Natural killer cell (primary cell): ENCODE data around the gene CDC42BPA. TPM values are rescaled to one million over a fixed set of nuclear protein-coding genes. Genes with fewer than 3 reads are reported as not detected.

Experiments
- ATAC-seq, 3 donors: fragments of 150-1000 bp in 2 of 3; fragments of 200-7000 bp in 1 of 3; cut with Tn5 transposase; 1 replicate in 1 of 3; 2 replicates in 2 of 3; pipeline ENCODE4 v1.10.0; 2021; ENCODE audit warnings: mild to moderate bottlenecking in 2 of 3, moderate library complexity in 2 of 3
- DNase-seq, 2 donors: peaks; one replicate each; pipeline versions ENCODE4 v3.0.0 to v3.0.0-alpha.2; 2013 to 2021; ENCODE audit warnings: mixed read lengths in 1 of 2
- H3K27ac ChIP-seq: one replicate; pipeline ENCODE4 v1.5.1; 2013; ENCODE audit warnings: mild to moderate bottlenecking, low read length
- H3K27me3 ChIP-seq: one replicate; pipeline ENCODE4 v1.6.1; 2013; ENCODE audit warnings: low read length; ENCODE audit not compliant: control insufficient read depth, insufficient read depth
- H3K36me3 ChIP-seq: one replicate; pipeline ENCODE4 v1.6.1; 2013; ENCODE audit warnings: low read length; ENCODE audit not compliant: control insufficient read depth, insufficient read depth
- H3K4me1 ChIP-seq: one replicate; pipeline ENCODE4 v1.6.1; 2013; ENCODE audit warnings: low read length; ENCODE audit not compliant: control insufficient read depth, insufficient read depth
- H3K4me3 ChIP-seq: one replicate; pipeline ENCODE4 v1.5.1; 2013; ENCODE audit warnings: low read length
- H3K9me3 ChIP-seq: one replicate; pipeline ENCODE4 v1.6.1; 2013; ENCODE audit warnings: low read length; ENCODE audit not compliant: control insufficient read depth, insufficient read depth
- H3K27ac Mint-ChIP-seq, 2 donors: one replicate each; pipeline ENCODE4 v1.8.0; 2022; ENCODE audit warnings: mild to moderate bottlenecking in 2 of 2, mixed read lengths in 2 of 2, moderate library complexity in 1 of 2
- H3K27me3 Mint-ChIP-seq, 2 donors: one replicate each; pipeline ENCODE4 v1.8.0; 2022; ENCODE audit warnings: low read depth in 2 of 2, mixed read lengths in 2 of 2
- H3K36me3 Mint-ChIP-seq: one replicate; pipeline ENCODE4 v1.8.0; 2022; ENCODE audit warnings: mixed read lengths
- H3K4me1 Mint-ChIP-seq, 2 donors: one replicate each; pipeline ENCODE4 v1.8.0; 2022; ENCODE audit warnings: mixed read lengths in 2 of 2
- H3K4me3 Mint-ChIP-seq: one replicate; pipeline ENCODE4 v1.8.0; 2022; ENCODE audit warnings: mild to moderate bottlenecking, moderate library complexity, mixed read lengths
- H3K9me3 Mint-ChIP-seq, 2 donors: one replicate each; pipeline ENCODE4 v1.8.0; 2022; ENCODE audit warnings: mixed read lengths in 2 of 2
- CTCF ChIP-seq: fragments of 200-600 bp; IDR thresholded peaks from one replicate; pipeline ENCODE4 v1.8.0; 2022; ENCODE audit warnings: antibody characterized with exemption
- WGBS: methylation state at CpG from one replicate; pipeline ENCODE4 v1.1.7; 2013; ENCODE audit warnings: missing lambda C conversion rate; ENCODE audit not compliant: insufficient coverage; 5-methylcytosine and 5-hydroxymethylcytosine counted together
- intact Hi-C: fragments of 100-400 bp; cut with micrococcal nuclease; formaldehyde crosslinking; loops from one replicate; pipeline ENCODE4 v1.14.2; 2022
- total RNA-seq, 4 donors: library from RNA; stranded (reverse); fragments of 120-200 nt in 1 of 4; gene quantifications; one replicate each; pipeline versions ENCODE4 v1.2.3 to v1.2.4, GENCODE V29; 2013 to 2022

Gene CDC42BPA
- total RNA-seq, 3 donors from 2014 or later (not counting 1 experiment from before 2014, with no cell fraction given) = 0.14 to 2.4 (median 0.77) TPM

- no peak for DNase-seq
Observed at GRCh38 chr1:227257964-227258363, 60.3 kb downstream of the CDC42BPA start.

GRCh38 chr1:227255086-227255732 lies 63.1 kb downstream of the CDC42BPA start:
- H3K27ac Mint-ChIP-seq = no peak overlapping the region
- peaks cover 0 to 2% of the 10 kb centered on the region in 2 donors for H3K27me3 Mint-ChIP-seq
- Histone ChIP-seq H3K4me1 (no peaks in the 10 kb centered on the region), H3K36me3 (no peaks in the 10 kb centered on the region), H3K27ac (no peak overlapping the region), H3K9me3 (no peaks in the 10 kb centered on the region), H3K4me3 (no peak overlapping the region), H3K27me3 (peaks cover 2% of the 10 kb centered on the region)
- intact Hi-C loops = no loop called here
- no peak for DNase-seq
- WGBS = 91% methylated on average over 4 of the region's 5 CpGs
- H3K4me1 Mint-ChIP-seq = no peaks in the 10 kb centered on the region
- no peak for TF ChIP-seq CTCF
- no peaks in the 10 kb centered on the region for H3K9me3 Mint-ChIP-seq
- no peaks in the 10 kb centered on the region for H3K36me3 Mint-ChIP-seq
- H3K4me3 Mint-ChIP-seq = no peak overlapping the region
- ATAC-seq = no peak

More at GRCh38 chr1:227257964-227258363, 60.3 kb downstream of the CDC42BPA start:
- H3K4me3 Mint-ChIP-seq = no peak overlapping the region
- Histone ChIP-seq H3K27me3 (no peaks in the 10 kb centered on the region), H3K9me3 (no peaks in the 10 kb centered on the region), H3K27ac (no peak overlapping the region), H3K4me1 (no peaks in the 10 kb centered on the region), H3K36me3 (no peaks in the 10 kb centered on the region), H3K4me3 (no peak overlapping the region)
- H3K27me3 Mint-ChIP-seq = peaks cover 0 to under 1% of the 10 kb centered on the region in 2 donors
- 93% methylated on average over 5 of the region's 7 CpGs for WGBS
- no peaks in the 10 kb centered on the region for H3K9me3 Mint-ChIP-seq
- TF ChIP-seq CTCF = no peak
- H3K36me3 Mint-ChIP-seq = no peaks in the 10 kb centered on the region
- intact Hi-C loops = no loop called here
- H3K27ac Mint-ChIP-seq = no peak overlapping the region
- H3K4me1 Mint-ChIP-seq = no peaks in the 10 kb centered on the region
- no peak for ATAC-seq

GRCh38 chr1:227253065-227253464 lies 65.2 kb downstream of the CDC42BPA start:
- Mint-ChIP-seq H3K4me1 (no peaks in the 10 kb centered on the region), H3K27ac (no peak overlapping the region), H3K4me3 (no peak overlapping the region), H3K27me3 (peaks cover 0 to 2% of the 10 kb centered on the region in 2 donors), H3K36me3 (no peaks in the 10 kb centered on the region), H3K9me3 (no peaks in the 10 kb centered on the region)
- Histone ChIP-seq H3K36me3 (no peaks in the 10 kb centered on the region), H3K27ac (no peak overlapping the region), H3K27me3 (peaks cover 2% of the 10 kb centered on the region), H3K4me1 (no peaks in the 10 kb centered on the region), H3K9me3 (no peaks in the 10 kb centered on the region), H3K4me3 (no peak overlapping the region)
- ATAC-seq (no peak), DNase-seq (no peak)
- intact Hi-C loops = no loop called here
- no peak for TF ChIP-seq CTCF
- 86% methylated on average over 12 of the region's 13 CpGs for WGBS
